ENCODE results near the gene UMAD1.

The UMAD1 gene

DNA sequence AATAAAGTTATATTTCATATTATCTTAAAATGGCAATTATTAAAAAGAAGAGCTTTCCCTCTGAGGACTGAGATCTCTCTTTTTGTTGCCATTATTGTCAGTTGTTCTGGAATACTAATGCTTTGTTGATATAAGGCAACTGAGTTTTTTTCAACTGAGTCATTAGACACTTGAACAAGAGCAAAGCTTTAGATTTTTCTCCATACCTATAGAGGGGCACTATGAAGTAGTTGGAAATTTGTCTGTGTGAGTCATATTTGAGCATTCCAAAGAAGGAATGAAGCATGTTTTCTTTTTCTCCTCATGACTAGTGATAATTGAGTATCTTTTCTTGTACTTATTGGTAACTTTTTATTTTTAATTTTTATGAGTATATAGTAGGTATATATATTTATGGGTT is 53.3 kb downstream of the UMAD1 start:
- peak; percentile 51 for DNase-seq (ENCODE audit: low read depth)

DNA sequence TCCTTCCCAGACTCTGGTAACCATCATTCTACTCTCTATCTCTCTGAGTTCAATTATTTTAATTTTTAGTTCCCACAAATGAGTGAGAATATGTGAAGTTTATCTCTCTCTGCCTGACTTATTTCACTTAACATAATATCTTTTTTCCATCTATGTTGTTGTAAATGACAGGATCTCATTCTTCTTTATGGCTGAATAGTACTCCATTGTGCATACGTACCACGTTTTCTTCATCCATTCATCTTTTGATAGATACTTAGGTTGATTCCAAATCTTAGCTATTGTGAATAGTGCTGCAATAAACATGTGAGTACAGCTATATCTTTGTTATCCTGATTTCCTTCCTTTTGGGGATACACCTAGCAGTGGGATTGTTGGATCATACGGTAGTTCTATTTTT is 54.0 kb downstream of the UMAD1 start:
- no peak for DNase-seq (ENCODE audit: low read depth)

DNA sequence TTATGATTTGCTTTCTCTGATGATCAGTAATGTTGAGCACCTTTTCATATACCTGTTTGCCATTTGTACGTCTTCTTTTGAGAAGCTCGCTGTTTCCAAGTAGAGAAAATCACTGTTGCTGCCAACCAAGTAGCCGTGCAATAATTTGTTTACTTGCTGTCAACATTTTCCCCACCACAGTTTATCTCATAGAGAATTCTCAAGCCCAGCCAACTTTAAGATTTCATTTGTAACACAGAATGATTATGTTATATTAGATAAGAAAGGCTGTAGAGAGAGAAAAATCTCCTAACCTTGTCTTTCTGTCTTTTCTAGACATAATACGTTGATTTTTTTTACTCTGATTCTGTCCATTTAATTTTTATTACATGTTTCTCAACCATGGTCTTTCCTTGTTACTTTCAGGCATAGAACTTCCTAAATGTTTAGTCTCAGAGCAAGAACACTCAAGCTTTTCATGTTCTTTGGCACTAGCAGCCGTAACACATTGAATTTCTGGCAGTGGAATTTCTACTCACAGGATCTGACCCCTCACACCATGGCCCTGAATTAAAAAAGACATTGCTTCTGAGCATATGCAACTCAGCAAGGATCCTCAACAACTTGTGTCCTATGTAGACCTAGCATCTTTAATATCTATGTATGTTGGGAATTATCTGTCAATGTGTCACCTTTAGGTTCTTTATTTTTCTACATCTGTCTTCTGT is 54.7 kb downstream of the UMAD1 start:
- no peak for DNase-seq (ENCODE audit: low read depth)

DNA sequence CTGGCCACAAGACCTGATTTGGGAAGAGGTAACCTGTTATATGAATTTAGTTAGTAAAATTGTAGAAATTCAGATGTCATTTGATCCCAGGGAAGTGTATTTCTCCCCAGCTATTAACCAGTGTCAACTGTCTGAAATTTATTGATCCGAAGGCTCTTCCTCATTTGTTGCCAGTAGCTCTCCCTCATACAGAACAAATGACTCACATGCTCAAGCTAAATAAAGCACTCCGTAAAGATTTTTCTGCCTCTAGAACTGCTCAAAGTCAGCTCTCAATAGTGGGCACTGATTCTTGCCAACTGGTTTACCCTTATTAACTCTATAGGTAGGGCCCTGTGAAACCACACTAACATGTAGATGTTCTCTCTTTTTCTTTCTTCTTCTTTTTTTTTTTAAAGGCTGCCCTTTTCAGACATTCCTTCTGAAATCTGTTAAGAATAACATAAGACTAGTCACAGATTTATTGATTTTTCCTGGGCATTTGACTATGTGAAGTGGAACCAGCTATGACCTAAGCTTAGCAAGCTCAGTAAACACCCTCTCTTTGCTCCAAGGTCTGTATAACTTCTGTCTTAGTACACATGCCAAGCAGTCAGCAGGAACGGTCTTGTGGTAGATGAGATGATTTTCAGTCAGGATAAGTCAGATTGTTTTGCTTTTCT is 56.0 kb downstream of the UMAD1 start:
- no peak for DNase-seq (ENCODE audit: low read depth)

DNA sequence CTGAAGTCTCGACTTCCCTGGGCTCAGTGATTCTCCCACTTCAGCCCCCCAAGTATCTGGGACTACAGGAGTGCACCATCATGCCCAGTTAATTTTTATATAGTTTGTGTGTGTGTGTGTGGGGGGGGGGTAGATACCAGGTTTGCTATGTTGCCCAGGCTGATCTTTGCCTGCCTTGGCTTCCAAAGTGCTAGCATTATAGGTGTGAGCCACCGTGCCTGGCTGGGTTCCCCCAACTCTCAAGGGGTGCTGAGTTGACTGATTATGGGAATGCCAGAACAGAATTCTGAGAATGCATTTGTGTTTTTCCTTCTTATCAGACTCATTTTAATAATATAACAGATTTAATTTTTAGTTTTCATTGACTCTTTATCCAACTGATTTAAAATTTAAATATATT is 58.4 kb downstream of the UMAD1 start:
- DNase-seq (ENCODE audit: low read depth): no peak

DNA sequence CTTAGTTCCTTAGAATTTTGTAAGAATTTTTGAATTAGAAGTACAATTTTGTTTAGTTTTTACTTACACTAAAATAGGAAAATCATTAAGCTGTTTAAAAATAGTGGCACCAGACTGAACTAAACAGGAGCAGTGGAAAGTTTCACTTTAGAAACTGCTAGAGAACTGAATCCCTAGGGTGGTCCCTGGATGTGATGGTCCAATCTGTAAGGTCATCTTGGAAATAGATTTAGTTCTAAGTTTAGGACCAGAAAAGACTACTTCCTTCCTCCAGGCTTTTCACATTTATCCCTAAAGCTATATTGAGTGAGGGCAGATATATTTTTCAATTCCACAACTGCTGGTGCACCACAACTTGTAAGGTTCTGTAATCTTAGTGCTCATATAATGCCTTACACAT is 58.8 kb downstream of the UMAD1 start:
- no peak for DNase-seq (ENCODE audit: low read depth)

DNA sequence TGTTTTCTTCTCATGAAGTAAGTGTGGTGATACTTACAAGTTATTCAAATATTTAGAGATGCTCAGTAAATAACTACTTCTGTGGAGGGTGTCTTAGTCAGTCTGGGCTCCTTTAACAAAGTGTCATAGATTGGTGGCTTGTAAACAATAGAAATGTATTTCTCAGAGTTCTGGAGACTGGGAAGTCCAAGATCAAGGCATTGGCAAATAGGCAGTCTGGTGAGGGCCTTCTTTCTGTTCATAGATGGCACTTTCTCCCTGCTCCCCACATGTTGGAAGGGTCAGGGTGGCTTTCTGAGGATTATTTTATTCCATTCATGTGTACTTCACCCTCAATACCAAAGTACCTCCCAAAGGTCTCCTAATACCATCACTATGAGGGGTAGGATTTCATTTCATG is 59.4 kb downstream of the UMAD1 start:
- DNase-seq (ENCODE audit: low read depth): no peak

DNA sequence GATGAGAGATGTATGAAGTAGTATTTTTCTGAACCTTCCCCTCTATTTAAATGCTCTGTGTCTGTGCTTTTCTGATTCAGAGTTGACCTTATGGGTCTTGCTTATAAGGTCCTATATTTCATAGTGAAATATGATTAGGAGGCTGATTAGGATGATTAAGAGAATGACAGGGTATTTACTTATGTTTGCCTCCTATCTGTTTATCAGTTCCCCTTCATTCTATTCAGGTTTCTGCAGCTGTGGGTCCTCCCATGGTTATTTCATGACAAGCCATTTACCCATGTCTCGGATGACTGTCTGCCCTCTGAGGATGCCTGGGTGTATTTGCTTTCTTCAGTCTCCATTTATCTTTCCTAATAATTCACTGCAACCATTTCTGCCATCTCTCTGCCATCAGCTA is 61.0 kb downstream of the UMAD1 start:
- DNase-seq (ENCODE audit: low read depth): no peak

DNA sequence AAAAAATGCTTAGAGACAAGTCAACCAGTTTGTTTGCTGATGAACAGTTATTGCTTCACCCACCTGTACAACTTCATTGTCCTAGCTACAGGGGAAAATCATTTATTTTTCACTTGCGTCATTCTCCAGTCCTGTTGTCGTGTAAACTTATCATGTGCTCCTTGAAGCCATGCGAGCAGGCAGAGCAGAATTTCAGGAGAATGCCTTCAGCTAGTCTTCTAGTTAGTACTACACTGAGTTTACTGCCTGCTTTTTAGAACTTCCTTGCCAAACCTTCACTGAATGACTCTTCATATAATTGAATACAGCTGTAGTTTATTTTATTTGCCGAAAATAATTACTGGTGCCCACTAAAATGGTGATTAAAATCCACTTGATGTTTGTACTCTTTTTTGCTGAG is 62.3 kb downstream of the UMAD1 start:
- no peak for DNase-seq (ENCODE audit: low read depth)

DNA sequence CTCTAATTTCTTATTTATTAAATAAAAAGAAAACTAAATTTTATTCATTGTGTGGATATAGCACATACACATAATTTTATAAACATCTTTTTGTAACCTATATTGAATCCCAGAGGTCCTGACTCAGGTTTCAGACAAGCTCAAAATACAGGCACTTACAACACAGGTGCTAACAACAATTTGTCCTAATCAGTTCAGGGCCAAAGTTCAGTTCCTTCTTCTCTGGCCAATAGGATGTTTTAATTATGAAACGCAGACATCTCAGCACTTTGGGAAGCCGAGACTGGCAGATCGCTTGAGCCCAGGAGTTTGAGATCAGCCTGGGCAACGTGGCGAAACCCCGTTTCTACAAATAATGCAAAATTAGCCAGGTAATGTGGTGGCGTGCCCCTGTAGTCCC is 62.9 kb downstream of the UMAD1 start:
- no peak for DNase-seq (ENCODE audit: low read depth)

DNA sequence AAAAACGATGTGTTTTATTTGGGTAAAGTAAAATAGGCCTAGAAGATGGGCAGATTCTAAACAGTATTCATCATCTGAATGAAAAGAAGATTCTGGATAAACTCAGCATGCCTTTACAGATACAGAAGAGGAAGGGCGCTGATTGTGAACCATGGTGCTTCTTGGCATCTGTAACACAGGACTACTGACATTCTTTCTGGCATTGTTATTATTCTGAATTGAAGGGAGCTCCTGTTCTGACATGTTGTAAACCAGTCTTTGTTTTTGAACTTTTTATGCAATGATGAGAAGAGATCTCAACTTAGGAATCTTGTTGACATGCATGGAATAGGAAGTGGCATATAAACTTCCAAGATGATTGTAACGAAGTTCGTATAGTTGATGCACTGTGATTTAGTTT is 64.3 kb downstream of the UMAD1 start:
- no peak for DNase-seq (ENCODE audit: low read depth)

DNA sequence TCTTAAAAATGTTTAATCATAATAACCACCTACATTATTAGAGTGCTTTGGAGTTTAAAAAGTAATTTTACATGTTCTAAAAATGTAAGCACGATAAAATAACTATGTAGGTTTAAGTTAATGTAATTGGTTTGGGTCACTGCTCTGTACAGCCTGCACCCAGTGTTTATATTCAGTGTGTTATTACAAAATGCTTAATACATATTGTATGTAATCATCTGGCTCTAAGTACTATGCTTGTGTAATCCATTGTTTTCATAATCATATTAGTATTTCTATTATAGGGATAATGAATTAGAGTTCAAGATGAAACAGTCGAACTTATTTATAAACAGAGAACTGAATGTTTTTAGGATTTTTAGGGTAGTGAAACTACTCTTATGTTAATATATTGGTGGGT is 64.8 kb downstream of the UMAD1 start:
- DNase-seq (ENCODE audit: low read depth): no peak

DNA sequence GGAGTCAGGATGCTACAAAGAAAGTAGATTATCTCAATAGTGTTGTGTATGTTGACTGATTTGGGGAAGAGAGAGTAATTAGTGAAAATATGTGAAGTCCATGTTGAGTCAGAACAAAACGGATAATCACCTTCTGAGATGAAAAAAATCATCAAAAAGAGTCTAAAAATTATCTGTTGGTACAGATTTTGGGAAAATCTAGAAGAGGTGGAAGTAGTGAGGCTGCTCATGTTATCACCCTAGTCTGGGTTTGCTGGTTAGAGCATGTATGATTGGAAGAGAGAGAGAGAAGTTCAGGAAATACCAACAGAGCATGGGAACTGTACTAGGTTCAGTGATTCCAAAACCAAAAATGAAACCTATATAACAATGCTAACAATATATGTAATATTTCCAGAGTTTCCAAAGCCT is 65.6 kb downstream of the UMAD1 start:
- no peak for DNase-seq (ENCODE audit: low read depth)

DNA sequence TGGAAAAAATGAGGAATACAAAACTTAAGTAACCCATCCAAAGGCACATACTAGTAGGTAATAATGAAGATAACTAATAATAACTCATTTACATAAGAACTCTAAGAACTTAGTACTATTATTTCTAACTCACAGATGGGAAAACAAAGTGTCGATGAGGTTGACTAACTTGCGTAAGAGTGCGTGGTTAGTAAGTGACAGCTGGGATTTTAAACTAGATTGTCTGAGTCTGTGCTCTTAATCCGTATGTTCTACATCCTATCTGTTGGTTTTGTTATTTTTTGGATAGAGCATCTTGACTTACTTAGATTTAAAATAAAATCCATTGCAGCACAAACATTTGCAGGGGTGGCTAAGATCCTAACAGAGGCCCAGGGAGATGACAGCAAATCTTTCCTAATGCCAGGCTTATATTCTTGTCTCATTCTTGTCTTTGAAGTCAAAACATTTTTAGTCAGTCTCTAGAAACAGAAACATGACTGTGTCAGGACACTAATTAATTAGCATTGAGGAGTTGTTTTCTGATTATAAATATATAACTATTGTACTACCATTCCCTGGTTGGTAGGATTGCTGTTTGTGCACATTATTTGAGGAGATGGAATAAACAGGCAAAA is 66.1 kb downstream of the UMAD1 start:
- no peak for DNase-seq (ENCODE audit: low read depth)

DNA sequence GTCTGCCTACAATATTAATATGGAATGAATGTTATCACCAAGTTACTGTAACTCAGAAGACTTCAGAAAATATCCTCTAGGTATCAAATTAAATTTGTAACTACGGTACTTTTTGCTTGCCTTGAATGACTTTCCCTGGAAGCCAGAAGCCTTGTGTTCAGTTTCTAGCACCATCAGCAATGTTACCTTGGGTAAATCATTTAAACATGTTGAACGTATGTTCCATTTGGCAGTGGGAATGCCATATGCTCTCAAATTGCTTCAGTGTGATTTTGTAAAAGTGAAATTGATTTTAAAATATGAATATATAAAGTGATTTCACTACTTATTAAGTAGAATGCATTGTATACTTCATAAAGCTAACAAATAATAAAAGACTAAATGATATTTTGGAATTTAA is 66.7 kb downstream of the UMAD1 start:
- no peak for DNase-seq (ENCODE audit: low read depth)

DNA sequence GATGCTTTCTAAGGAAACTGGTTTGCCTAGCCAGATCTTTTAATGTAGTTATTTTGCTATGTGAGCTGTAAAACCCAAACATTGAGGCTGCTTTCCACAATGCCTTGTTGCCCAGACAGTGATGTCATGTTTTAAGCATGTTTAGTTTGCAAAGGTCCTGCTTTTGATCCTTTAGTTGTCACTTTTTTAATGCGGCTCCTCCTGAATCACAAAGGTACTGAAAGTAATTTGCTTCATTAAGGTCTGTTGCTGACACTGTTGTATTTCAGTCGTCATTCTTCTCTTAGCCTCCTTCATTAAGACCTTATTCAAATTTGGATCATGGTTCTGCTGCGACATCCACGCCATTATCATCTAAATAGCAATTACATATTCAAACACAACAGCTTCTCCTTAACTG is 67.3 kb downstream of the UMAD1 start:
- DNase-seq (ENCODE audit: low read depth): no peak

DNA sequence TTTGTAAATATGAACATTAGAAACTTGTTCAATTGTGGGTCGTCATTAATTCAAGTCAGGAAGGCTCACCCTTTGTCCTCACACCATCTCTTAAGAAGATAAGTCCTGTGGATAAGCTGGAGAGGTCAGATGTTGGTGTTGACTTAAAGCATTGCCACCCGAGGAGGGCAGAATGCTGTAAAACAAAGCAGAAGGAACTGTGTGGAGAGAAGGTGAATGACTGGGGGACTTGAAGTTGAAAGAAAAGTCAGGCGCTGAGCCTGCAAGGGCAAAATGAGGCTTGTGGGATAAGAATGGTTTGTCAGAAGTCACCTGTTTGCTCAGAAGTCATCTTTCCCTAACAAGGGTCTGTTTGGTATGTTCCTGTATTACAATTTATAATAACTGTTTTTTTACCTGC is 68.7 kb downstream of the UMAD1 start:
- no peak for DNase-seq (ENCODE audit: low read depth)

DNA sequence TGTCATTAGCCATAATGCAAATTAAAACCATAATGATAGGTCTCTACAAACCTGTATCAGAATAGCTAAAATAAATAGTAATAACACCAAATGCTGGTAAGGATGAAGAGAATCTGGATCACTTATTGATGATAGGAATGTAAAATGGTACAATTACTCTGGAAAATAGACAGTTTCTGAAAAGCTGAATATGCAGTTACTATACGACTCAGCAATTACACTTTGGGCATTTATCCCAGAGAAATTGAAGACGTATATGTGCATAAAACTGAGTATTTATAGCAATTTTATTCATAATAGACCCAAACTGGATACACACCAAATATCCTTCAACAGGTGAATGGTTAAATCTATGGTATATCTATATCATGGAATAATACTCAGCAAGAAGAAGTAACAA is 69.9 kb downstream of the UMAD1 start:
- DNase-seq (ENCODE audit: low read depth): no peak

DNA sequence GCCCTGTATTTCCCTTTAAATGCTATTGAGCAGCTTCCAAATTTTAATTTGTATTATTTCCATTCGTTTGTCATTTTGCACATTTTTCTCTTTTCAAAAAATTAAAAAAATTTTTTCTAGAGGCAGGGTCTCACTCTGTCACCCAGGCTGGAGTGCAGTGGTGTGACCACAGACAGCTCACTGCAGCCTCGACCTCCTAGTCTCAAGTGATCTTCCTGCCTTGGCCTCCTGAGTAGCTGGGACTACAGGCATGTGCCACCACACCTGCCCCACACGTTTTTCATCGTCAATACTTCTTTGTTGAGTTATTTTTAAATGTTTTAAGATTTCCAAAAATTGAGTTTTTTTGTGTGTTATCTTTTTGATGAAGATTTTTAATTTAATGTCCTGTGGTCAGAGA is 73.2 kb downstream of the UMAD1 start:
- no peak for DNase-seq (ENCODE audit: low read depth)

DNA sequence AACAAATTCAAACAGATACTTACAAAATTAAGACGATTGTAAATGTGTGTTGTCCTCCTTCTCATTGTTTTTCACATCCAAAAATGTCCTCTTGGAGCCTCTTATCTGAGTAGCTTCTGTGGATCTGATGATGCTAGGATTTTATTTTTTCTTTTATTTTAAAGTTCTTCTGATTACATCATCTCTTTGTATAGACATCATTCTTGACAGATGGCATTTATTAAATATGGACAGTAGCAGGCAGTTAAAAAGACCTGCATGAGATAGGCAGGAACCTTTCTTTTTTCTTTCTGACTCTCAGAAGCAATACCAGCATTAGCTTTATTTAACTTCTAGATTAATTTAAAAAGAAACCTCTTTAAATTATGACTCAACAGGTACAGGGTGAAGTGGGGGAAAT is 77.9 kb downstream of the UMAD1 start, which contains the start of gene RPA3:
TSS of gene RPA3 (minus strand) at position 116 of the 400 bp plus-strand sequence. CDS start 78,189 bp downstream, outside the sequence.
- DNase-seq (ENCODE audit: low read depth): no peak

DNA sequence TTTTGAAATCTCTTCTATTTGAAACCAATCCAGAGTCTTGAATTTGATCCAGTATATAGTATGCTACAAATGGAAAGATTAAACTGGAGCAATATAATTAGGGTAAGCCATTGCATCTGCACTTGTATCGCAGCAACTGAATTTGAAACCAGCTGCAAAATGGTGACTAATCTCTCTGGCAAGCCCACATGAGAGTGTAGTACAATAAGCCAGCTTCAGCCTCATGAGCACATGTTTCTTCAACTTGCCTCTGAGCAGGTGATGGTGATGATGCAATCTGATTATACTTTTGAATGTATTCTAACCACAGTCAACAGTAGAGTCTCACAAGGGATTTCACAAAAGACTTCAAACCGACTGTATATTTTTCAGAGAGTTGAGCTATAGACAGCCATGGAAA is 78.7 kb downstream of the UMAD1 start:
- peak; percentile 39 for DNase-seq (ENCODE audit: low read depth)

DNA sequence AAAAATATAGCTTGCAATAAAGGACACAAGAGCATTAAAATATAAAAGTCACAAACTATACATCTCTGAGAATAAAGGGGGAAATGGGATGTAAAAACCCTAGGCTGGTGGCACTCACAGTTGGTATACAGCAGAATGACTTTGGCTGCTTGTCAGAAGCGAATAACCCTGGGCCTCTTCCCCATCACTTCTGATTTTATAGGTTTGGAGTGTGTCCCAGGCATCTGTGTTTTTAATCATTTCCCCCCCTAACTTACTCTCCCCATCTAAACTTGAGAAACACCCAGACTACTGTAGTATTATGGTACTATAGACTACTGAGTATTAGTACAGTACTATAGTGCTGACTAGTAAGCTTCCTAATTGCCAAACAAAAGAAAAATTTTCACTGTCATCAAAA is 79.6 kb downstream of the UMAD1 start:
- DNase-seq (ENCODE audit: low read depth): no peak

DNA sequence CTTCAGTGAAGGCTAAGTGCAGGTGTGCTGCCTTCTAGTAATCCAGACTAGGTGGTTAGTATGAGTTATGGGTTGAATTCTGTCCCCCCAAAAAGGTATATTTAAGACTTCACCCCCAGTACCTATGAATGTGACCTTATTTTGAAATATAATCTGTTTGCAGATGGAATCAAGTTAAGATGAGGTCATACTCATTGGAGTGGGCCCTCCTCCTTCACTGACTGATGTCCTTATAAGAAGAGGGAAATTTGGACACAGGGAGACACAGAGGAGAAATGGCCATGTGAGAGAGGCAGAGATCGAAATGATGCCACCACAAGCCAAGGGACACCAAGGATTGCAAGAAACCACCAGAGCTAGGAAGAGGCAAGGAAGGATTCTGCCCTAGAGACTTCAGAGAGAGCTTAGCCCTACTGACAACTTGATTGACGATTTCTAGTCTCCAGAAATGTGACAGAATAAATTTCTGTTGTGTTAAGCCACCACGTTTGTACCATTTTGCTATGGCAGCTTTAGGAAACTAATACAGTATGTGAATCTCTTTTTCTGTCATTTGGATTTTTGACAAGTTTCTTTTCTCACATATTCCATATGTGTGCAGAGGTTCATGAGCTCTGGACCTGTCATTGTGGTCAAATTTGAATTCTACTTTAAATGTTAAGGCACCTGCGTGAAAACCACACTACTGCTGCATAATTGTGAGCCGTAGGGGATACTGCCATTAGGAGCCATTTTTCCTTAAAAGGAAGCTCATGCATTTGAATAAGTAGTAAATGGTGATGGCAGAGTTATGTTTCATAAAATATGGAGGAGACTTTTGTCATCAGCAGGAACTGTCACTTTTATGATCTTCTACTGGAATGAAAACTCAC is 80.4 kb downstream of the UMAD1 start:
- no peak for DNase-seq (ENCODE audit: low read depth)

Measured in HS-27A (cell line).